KMS-11 (cell line): ENCODE data around the gene CRACR2A.

Source experiments
- H2AFZ ChIP-seq: fragments of 200-600 bp; sonication (generic); 2 replicates; pipeline ENCODE4 v1.6.1; 2016; ENCODE audit warnings: antibody characterized with exemption, mixed run types, low read depth
- H3K27ac ChIP-seq: fragments of 200-600 bp; sonication (generic); 2 replicates; pipeline ENCODE4 v1.6.1; 2016; ENCODE audit warnings: mild to moderate bottlenecking, mixed run types
- H3K27me3 ChIP-seq: fragments of 200-600 bp; sonication (generic); 2 replicates; pipeline ENCODE4 v1.6.1; 2017; ENCODE audit warnings: mild to moderate bottlenecking, low read depth, mixed run types, moderate library complexity; ENCODE audit not compliant: insufficient read depth
- H3K36me3 ChIP-seq: fragments of 200-600 bp; sonication (generic); 2 replicates; pipeline ENCODE4 v1.6.1; 2017; ENCODE audit warnings: mild to moderate bottlenecking, mixed run types; ENCODE audit not compliant: insufficient read depth
- H3K4me1 ChIP-seq: fragments of 200-600 bp; sonication (generic); 2 replicates; pipeline ENCODE4 v1.6.1; 2016; ENCODE audit warnings: mild to moderate bottlenecking, low read depth, mixed run types; ENCODE audit not compliant: poor library complexity, severe bottlenecking
- H3K4me2 ChIP-seq: fragments of 200-600 bp; sonication (generic); 2 replicates; pipeline ENCODE4 v1.7.0; 2016; ENCODE audit warnings: mild to moderate bottlenecking, mixed run types
- H3K4me3 ChIP-seq: fragments of 200-600 bp; sonication (generic); IDR thresholded peaks from 2 replicates; pipeline ENCODE4 v1.6.1; 2017; ENCODE audit warnings: low read depth, low read length, mixed read lengths; ENCODE audit not compliant: insufficient read depth
- H3K79me2 ChIP-seq: fragments of 200-600 bp; sonication (generic); 2 replicates; pipeline ENCODE4 v1.6.1; 2016; ENCODE audit warnings: low read depth, mixed run types; ENCODE audit not compliant: insufficient read depth
- H3K9ac ChIP-seq: fragments of 200-600 bp; sonication (generic); 2 replicates; pipeline ENCODE4 v1.6.1; 2016; ENCODE audit warnings: mild to moderate bottlenecking, mixed run types
- H4K20me1 ChIP-seq: fragments of 200-600 bp; sonication (generic); 2 replicates; pipeline ENCODE4 v1.6.1; 2016; ENCODE audit warnings: mild to moderate bottlenecking, mixed run types; ENCODE audit not compliant: insufficient read depth
- TF ChIP-seq, protein P1 (sequence below): fragments of 200-600 bp; sonication (generic); conservative IDR thresholded peaks from 2 replicates; pipeline ENCODE4 v1.6.1; 2017; ENCODE audit warnings: low read depth, mild to moderate bottlenecking, antibody characterized with exemption, low read length, moderate library complexity, mixed read lengths

The CRACR2A gene

DNA sequence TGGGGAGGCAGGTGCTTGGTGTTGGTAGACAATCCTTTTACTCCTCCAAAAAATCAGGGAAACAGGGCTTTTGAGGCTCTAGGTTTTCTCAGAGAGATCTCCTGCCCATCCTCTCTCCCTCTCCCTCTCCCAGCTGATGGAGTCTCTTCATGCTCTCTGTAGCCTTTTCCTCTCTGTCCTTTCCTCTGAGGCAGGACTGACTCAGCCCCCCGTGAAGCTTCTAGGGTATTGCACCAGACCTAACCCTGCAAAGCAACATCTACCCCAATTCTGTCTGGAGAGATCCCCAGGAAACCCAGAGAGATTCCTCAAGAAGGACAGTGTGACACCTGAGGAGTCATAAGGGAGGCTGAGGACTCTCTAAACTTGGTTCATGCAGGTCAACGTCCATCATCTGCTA, 66.4 kb downstream of the CRACR2A start:
- Histone ChIP-seq H3K4me3 (no peak overlapping the region), H3K36me3 (no peaks in the 10 kb centered on the region), H3K27me3 (no peaks in the 10 kb centered on the region), H2AFZ (no peak overlapping the region), H3K9ac (no peak overlapping the region), H4K20me1 (no peaks in the 10 kb centered on the region), H3K79me2 (no peaks in the 10 kb centered on the region), H3K27ac (no peak overlapping the region), H3K4me2 (no peak overlapping the region), H3K4me1 (no peaks in the 10 kb centered on the region)
- TF ChIP-seq, protein P1, sequence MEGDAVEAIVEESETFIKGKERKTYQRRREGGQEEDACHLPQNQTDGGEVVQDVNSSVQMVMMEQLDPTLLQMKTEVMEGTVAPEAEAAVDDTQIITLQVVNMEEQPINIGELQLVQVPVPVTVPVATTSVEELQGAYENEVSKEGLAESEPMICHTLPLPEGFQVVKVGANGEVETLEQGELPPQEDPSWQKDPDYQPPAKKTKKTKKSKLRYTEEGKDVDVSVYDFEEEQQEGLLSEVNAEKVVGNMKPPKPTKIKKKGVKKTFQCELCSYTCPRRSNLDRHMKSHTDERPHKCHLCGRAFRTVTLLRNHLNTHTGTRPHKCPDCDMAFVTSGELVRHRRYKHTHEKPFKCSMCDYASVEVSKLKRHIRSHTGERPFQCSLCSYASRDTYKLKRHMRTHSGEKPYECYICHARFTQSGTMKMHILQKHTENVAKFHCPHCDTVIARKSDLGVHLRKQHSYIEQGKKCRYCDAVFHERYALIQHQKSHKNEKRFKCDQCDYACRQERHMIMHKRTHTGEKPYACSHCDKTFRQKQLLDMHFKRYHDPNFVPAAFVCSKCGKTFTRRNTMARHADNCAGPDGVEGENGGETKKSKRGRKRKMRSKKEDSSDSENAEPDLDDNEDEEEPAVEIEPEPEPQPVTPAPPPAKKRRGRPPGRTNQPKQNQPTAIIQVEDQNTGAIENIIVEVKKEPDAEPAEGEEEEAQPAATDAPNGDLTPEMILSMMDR = no peak

DNA sequence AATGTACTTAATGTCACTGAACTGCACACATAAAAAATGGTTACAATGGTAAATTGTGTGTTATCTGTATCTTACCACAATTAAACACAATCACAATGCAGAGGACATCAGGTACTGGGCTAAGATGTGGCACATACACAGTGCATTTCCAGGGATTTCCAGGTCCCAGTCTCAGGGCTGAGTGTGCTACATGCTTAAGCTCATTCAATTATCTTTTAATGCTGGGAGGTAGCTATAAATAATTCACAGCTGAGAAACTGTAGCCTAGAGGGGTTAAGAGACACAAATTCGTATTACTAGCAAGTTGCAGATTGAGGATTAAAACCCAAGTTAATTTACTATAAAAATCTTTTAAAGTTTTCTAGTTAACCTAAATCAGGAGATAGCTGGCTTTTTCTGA, 67.1 kb downstream of the CRACR2A start:
- Histone ChIP-seq H3K4me1 (no peaks in the 10 kb centered on the region), H3K4me2 (no peak overlapping the region), H3K9ac (no peak overlapping the region), H3K36me3 (no peaks in the 10 kb centered on the region), H3K27me3 (no peaks in the 10 kb centered on the region), H3K79me2 (no peaks in the 10 kb centered on the region), H3K27ac (no peak overlapping the region), H2AFZ (no peak overlapping the region), H3K4me3 (no peak overlapping the region), H4K20me1 (no peaks in the 10 kb centered on the region)
- TF ChIP-seq, protein P1 = no peak

DNA sequence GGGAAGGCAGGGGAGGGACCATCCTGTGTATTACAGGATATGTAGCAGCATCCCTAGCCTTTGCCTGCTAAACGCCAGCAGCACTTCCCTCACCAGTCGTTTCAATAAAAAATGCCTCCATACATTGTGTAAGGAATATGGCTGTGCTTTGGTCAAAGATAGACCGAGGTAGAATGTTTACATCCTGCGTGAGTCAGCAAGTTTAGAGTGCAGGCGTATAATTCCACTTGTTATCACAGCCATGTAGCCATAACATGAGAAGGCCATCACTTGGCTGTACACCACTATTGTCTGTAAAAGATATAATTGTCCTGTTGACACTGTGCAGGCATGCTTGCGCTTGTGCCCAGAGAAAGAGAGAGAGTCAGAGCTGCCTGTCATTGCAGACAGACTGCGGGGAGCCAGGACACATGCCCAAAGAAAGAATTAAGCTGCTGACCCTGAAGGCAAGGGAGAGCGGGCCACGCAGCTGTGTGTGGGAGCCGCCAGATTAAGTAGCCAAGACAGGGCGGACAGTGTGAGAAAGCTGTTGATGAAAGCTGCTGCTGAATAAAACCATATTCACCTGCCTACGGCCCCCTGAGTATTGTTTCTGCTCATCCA, 68.4 kb downstream of the CRACR2A start:
- H3K27ac ChIP-seq = no peak overlapping the region
- H3K4me1 ChIP-seq = no peaks in the 10 kb centered on the region
- H2AFZ ChIP-seq = no peak overlapping the region
- no peak overlapping the region for H3K4me3 ChIP-seq
- H3K36me3 ChIP-seq = no peaks in the 10 kb centered on the region
- H3K79me2 ChIP-seq = no peaks in the 10 kb centered on the region
- no peaks in the 10 kb centered on the region for H4K20me1 ChIP-seq
- H3K27me3 ChIP-seq = no peaks in the 10 kb centered on the region
- TF ChIP-seq, protein P1 = no peak
- no peak overlapping the region for H3K9ac ChIP-seq
- no peak overlapping the region for H3K4me2 ChIP-seq

DNA sequence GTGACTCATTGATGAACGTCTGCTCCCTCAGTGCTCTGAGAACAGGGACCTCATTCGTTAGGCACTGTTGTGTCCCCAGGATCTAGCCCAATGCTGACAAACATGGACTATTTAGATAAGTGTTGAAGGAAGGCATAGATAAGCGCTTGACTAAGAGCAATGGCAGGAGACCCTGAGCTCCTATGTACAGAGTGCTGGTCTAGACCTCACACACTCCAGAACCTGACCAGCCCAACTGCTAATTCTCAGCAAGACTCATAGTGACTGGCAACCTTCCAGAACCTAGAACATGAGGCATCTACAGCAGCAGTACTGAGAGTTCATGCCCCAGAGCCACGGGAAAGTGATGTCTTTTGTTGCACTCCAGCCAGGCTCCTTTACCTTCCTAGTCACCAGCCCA, 69.2 kb downstream of the CRACR2A start:
- H2AFZ ChIP-seq = no peak overlapping the region
- no peaks in the 10 kb centered on the region for H3K79me2 ChIP-seq
- H3K4me3 ChIP-seq = no peak overlapping the region
- no peaks in the 10 kb centered on the region for H3K27me3 ChIP-seq
- H4K20me1 ChIP-seq = no peaks in the 10 kb centered on the region
- no peak overlapping the region for H3K27ac ChIP-seq
- TF ChIP-seq, protein P1 = no peak
- H3K36me3 ChIP-seq = no peaks in the 10 kb centered on the region
- no peak overlapping the region for H3K4me2 ChIP-seq
- no peak overlapping the region for H3K9ac ChIP-seq
- no peaks in the 10 kb centered on the region for H3K4me1 ChIP-seq
